ENCODE results near the gene RGS2.

RGS2 gene

DNA sequence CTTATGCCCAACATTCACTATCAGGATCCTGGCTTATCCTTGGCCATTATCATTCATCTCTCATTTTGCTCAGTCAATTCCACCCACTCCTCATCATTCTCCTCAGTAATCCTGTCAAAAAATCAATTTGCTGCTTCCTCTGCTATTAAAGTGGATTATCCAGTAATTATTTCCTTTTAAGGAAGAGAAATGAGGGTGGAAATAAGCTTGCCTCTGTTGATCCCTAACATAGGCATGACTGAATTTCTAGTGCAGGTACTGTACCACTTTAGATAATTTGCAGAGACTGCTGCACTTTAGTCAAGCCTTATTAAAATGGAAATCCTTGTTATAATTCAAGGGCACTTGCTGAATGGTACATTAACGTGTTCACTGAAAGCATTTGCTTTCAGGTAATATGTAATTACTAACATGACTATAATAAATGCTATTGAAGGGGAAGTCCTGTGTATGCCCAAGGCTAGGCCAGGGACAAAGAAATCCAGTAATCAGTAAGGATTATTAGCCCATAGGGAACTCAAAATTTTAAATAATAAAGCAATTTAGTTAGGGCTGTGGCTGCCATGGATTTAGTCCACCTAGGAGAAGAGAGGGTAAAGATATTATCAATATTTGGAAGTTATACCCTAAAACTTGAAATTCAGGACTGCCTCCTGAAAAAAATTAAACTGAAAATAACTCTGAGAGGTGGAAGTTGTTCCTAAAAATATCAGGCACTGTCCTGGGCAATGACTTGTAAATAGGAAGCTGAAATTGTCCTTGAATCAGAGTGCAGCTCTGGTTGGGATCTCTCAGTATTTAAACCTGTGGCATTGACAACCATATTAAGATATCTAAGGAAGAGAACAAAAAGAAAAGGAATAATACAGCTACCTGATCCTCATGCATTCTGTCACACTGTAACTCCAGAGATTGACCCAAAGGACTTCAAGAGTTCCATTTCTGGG is 43.4 kb downstream of the RGS2 start:
- H3K36me3 ChIP-seq (replicated peaks; ENCODE audit: low read depth, low read length) = no peaks in the 10 kb centered on the region
- no peaks in the 10 kb centered on the region for H3K27me3 ChIP-seq (ENCODE audit: low read depth, low read length)
- no peaks in the 10 kb centered on the region for H4K20me1 ChIP-seq (ENCODE audit: insufficient read depth, low read length)
- H3K9ac ChIP-seq (ENCODE audit: low read length) = no peak overlapping the region
- H3K9me3 ChIP-seq (ENCODE audit: insufficient read depth, low read length) = no peaks in the 10 kb centered on the region
- H3K27ac ChIP-seq (ENCODE audit: low read length) = no peak overlapping the region
- TF ChIP-seq CTCF (IDR thresholded peaks at IDR 0.05; ENCODE audit: low read depth, low read length) (no peak), EZH2phosphoT487 (IDR thresholded peaks at IDR 0.05; ENCODE audit: low read depth) (no peak)
- no peak overlapping the region for H3K4me2 ChIP-seq (ENCODE audit: low read length)
- H3K79me2 ChIP-seq (ENCODE audit: low read length) = no peaks in the 10 kb centered on the region
- H2AFZ ChIP-seq (ENCODE audit: low read depth, low read length) = no peak overlapping the region
- H3K4me3 ChIP-seq (ENCODE audit: low read length) = no peak overlapping the region
- no peaks in the 10 kb centered on the region for H3K4me1 ChIP-seq (ENCODE audit: low read length)

DNA sequence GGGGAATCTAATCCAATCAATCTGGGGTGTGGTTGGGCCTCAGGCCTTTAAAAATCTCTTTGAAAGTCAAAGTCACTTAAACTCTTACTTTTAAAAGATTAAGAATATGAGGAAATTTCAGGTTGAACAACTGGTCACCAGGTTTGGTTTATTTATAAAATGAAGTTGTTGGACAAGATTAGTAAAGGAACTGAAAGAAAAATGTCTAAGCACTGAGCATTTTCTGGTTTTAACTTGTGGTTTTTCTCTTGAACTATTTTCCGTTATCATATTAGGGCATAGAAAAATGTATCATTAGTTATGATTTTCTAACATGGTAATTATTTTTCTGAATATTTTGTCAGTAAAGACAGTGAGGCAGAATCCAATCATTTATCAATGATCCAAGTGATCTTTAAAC is 49.6 kb downstream of the RGS2 start:
- no peak overlapping the region for H3K4me2 ChIP-seq (ENCODE audit: low read length)
- H2AFZ ChIP-seq (ENCODE audit: low read depth, low read length) = no peak overlapping the region
- H3K9ac ChIP-seq (ENCODE audit: low read length) = no peak overlapping the region
- H3K9me3 ChIP-seq (ENCODE audit: insufficient read depth, low read length) = no peaks in the 10 kb centered on the region
- no peak overlapping the region for H3K4me3 ChIP-seq (ENCODE audit: low read length)
- H3K27ac ChIP-seq (ENCODE audit: low read length) = no peak overlapping the region
- no peaks in the 10 kb centered on the region for H3K79me2 ChIP-seq (ENCODE audit: low read length)
- no peaks in the 10 kb centered on the region for H4K20me1 ChIP-seq (ENCODE audit: insufficient read depth, low read length)
- TF ChIP-seq CTCF (IDR thresholded peaks at IDR 0.05; ENCODE audit: low read depth, low read length) = no peak
- no peak for TF ChIP-seq EZH2phosphoT487 (IDR thresholded peaks at IDR 0.05; ENCODE audit: low read depth)
- no peaks in the 10 kb centered on the region for H3K36me3 ChIP-seq (replicated peaks; ENCODE audit: low read depth, low read length)
- no peaks in the 10 kb centered on the region for H3K27me3 ChIP-seq (ENCODE audit: low read depth, low read length)
- peaks cover 5% of the 10 kb centered on the region for H3K4me1 ChIP-seq (ENCODE audit: low read length)

DNA sequence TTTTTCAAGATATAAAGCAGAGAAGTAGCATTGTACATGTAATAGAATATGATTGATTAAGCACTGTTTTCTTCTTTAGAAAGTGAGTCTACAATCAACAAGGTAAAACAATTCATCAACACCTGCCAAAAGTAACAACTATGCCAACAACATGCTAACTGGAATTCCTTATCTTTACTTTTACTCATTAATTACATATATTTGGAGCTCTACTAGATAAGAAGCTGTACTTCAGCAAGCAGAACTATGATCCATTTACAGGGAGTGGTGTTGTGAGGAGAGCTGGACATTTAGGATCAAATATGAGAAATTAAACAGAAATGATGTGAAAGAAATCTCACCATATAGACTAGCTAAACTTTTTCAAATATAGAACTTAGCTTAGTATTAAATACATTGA is 51.0 kb downstream of the RGS2 start:
- no peak overlapping the region for H2AFZ ChIP-seq (ENCODE audit: low read depth, low read length)
- no peaks in the 10 kb centered on the region for H3K27me3 ChIP-seq (ENCODE audit: low read depth, low read length)

More for the DNA sequence above, 51.0 kb downstream of the RGS2 start:
- H3K79me2 ChIP-seq (ENCODE audit: low read length) = no peaks in the 10 kb centered on the region
- H3K27ac ChIP-seq (ENCODE audit: low read length) = no peak overlapping the region
- H3K36me3 ChIP-seq (replicated peaks; ENCODE audit: low read depth, low read length) = no peaks in the 10 kb centered on the region
- TF ChIP-seq CTCF (IDR thresholded peaks at IDR 0.05; ENCODE audit: low read depth, low read length) (no peak), EZH2phosphoT487 (IDR thresholded peaks at IDR 0.05; ENCODE audit: low read depth) (no peak)
- peaks cover 5% of the 10 kb centered on the region for H3K4me1 ChIP-seq (ENCODE audit: low read length)
- H3K9ac ChIP-seq (ENCODE audit: low read length) = no peak overlapping the region
- no peaks in the 10 kb centered on the region for H4K20me1 ChIP-seq (ENCODE audit: insufficient read depth, low read length)
- no peak overlapping the region for H3K4me2 ChIP-seq (ENCODE audit: low read length)
- H3K4me3 ChIP-seq (ENCODE audit: low read length) = no peak overlapping the region
- no peaks in the 10 kb centered on the region for H3K9me3 ChIP-seq (ENCODE audit: insufficient read depth, low read length)

All from OCI-LY3 (cell line).